PFSK-1 (cell line): ENCODE measurements around the gene AKIP1.

Experiments used
- FOXP2 ChIP-seq: optimal IDR thresholded peaks from 2 replicates; pipeline ENCODE3; 2011; ENCODE audit warnings: borderline replicate concordance, control low read depth, inconsistent platforms; ENCODE audit not compliant: insufficient read depth; ENCODE audit errors: extremely low read length, extremely low read depth
- POLR2AphosphoS5 ChIP-seq: IDR thresholded peaks from 2 replicates; pipeline ENCODE4 v1.6.1; 2012; ENCODE audit warnings: low read depth, mild to moderate bottlenecking, control low read depth, low read length, moderate library complexity
- SIN3A ChIP-seq: IDR thresholded peaks from 2 replicates; pipeline ENCODE4 v1.6.1; 2012; ENCODE audit warnings: mild to moderate bottlenecking, low read length, moderate library complexity, borderline replicate concordance; ENCODE audit not compliant: insufficient read depth
- TAF1 ChIP-seq: IDR thresholded peaks from 2 replicates; pipeline ENCODE4 v1.6.1; 2012; ENCODE audit warnings: low read length, control low read depth, borderline replicate concordance; ENCODE audit not compliant: insufficient read depth
- TF ChIP-seq, protein P1 (sequence below), 2 experiments: IDR thresholded peaks; 2 replicates each; pipeline versions ENCODE4 v1.6.1 to v1.8.0; 2011 to 2012; ENCODE audit warnings: low read depth in 2 of 2, low read length in 2 of 2, control low read depth in 1 of 2, inconsistent platforms in 1 of 2, mild to moderate bottlenecking in 1 of 2, moderate library complexity in 1 of 2; ENCODE audit not compliant: insufficient read depth in 1 of 2

Gene AKIP1

DNA sequence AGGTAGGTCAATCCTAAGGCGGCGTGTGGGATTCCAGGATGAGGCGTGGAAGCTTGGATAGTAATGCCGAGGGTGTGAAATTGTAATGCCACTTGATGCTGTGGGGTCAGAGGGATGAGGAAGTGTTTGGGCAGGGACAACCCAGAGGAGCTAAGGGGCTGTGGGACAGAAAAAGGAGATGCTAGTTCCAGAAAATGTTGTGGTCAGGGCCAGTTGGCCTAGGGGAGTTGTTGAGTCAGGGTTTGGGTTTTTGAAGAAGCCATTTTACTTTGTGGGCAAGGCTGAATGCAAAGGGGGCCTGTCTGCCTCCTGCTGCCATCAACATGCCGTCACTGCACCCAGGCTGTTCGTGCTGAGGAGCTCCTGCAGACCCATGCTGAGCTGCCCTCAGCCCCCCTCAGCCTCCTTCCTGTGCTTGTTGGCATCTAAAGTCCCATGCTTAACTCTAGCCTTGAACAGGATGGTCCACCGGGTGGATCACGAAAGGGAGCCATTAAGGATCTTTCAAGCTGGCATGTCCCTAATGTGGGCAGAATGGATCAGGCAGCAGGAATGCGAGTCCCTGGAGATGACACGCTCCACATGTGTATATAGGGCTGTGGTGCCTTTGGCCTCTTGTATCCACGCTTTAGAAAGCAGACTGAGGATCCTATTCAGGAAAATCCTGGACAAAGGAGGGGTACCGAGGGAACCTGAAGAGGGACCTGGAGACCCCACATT, 19.6 kb downstream of the AKIP1 start:
- TF ChIP-seq FOXP2 (no peak), POLR2AphosphoS5 (no peak), TAF1 (no peak), SIN3A (no peak)
- TF ChIP-seq, protein P1, sequence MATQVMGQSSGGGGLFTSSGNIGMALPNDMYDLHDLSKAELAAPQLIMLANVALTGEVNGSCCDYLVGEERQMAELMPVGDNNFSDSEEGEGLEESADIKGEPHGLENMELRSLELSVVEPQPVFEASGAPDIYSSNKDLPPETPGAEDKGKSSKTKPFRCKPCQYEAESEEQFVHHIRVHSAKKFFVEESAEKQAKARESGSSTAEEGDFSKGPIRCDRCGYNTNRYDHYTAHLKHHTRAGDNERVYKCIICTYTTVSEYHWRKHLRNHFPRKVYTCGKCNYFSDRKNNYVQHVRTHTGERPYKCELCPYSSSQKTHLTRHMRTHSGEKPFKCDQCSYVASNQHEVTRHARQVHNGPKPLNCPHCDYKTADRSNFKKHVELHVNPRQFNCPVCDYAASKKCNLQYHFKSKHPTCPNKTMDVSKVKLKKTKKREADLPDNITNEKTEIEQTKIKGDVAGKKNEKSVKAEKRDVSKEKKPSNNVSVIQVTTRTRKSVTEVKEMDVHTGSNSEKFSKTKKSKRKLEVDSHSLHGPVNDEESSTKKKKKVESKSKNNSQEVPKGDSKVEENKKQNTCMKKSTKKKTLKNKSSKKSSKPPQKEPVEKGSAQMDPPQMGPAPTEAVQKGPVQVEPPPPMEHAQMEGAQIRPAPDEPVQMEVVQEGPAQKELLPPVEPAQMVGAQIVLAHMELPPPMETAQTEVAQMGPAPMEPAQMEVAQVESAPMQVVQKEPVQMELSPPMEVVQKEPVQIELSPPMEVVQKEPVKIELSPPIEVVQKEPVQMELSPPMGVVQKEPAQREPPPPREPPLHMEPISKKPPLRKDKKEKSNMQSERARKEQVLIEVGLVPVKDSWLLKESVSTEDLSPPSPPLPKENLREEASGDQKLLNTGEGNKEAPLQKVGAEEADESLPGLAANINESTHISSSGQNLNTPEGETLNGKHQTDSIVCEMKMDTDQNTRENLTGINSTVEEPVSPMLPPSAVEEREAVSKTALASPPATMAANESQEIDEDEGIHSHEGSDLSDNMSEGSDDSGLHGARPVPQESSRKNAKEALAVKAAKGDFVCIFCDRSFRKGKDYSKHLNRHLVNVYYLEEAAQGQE (IDR thresholded peaks at IDR 0.05; ENCODE audit: insufficient read depth in 1 of 2, low read depth in 2 of 2, low read length in 2 of 2) = no peak

DNA sequence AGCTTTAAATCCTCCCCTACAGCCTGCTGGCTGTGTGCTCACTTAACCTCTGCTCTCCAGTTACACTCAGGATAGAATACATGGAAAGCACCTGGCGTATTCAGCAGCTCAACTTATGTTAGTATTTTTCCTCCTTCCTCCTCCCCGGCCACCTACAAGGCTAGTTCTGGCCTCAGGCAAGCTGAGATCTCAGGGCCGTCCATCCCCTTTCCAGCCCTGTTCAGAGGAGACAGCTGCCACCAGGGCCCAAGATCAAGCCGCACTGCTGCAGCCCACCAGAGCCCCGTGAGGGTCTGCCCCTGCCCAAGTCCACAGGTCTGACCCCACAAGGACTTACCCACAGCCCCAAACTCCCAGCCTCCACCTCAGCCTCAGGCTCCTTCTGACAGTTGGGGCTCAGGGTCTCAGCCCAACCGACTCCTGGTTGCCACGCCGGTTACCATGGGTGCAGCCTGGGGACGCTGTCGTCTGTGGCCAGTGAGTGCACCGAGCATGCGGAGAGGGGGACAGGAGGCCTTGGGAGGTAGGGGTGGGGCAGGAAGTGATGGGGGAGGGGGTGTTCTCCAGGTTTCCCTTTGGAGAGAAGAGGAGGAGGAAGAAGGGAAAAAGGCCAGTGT, 21.7 kb downstream of the AKIP1 start, which contains the start of gene C11orf16:
TSS of gene C11orf16 (minus strand) at position 384 of the 617 bp plus-strand sequence. CDS start 639 bp downstream, outside the sequence.
- no peak for TF ChIP-seq TAF1

DNA sequence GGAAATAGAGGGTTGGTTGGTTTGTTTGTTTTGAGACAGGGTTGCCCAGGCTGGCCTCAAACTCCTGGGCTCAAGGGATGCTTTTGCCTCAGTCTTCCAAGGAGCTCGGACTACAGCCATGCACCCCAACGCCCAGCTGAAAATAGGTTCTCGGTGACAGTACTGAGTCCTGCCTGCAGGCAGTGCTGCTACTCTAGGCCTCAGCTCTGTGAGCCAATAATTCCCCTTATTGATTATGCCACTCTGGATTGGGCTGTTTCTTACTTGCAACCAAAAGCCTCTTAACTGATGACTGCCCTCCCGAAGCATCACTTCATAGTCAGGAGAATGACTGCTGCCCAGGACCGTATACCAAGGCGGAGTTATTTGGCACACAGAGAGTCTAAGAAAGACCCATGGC, 22.9 kb downstream of the AKIP1 start:
- TF ChIP-seq POLR2AphosphoS5 (no peak), TAF1 (no peak), FOXP2 (no peak), SIN3A (no peak)
- TF ChIP-seq, protein P1 (IDR thresholded peaks at IDR 0.05; ENCODE audit: insufficient read depth in 1 of 2, low read depth in 2 of 2, low read length in 2 of 2) = no peak

DNA sequence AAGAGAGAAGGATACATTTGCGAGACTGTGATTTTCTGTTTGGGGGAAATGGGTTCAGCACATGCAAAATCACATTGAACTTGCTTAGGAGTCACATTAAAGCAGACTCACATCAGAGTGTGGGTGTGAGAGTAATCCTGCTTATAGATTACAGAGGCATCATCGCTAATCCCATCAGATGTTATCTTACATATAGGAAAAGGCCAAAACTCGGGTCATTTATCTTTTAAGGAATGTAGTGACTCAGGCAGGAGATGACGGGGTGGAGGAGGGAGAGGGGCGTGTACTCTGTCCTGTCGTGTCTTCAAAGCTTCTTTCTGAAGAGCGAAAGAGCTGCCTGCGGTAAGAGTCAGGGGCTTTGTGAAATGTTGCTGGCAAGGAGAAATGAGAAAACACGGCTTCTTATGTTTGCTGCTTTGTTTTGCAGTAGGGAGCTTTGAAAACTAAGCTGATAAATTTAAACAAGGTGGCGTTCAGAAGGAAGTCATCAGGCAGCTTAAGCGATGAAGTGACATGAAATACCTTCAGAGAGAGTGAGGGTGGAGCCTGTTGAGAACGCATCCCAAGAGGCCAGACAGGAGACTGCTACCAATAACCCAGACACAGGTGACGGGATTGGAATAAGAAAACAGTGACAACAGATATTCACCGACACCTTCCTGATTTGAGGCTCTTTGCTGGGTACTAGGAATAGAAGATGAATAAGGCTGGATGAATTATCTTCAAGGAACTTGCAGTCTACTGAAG, 23.9 kb downstream of the AKIP1 start:
- TF ChIP-seq, protein P1 (IDR thresholded peaks at IDR 0.05; ENCODE audit: insufficient read depth in 1 of 2, low read depth in 2 of 2, low read length in 2 of 2) = no peak
- TF ChIP-seq FOXP2 (no peak), POLR2AphosphoS5 (no peak)

DNA sequence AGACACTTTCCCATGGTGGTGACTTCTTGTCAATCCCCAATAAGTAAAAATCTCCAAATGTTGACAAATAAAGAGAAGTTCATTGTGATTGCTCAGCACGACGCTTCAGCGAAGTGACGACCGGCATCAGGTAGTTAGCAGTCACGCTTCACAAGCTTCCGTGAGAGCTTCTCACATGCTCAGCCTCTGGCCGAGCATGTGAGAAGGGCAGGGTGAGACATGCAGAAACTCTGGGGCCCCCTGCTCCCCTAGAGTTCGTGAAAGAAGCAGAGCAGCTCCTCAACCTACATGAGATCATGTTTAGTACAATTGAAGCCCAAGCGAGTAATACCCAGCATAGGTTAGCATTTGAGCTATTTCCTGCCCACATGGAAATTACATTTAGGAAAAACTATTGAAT, 26.2 kb downstream of the AKIP1 start:
- TF ChIP-seq TAF1 (no peak), POLR2AphosphoS5 (no peak), FOXP2 (no peak), SIN3A (no peak)
- TF ChIP-seq, protein P1 (IDR thresholded peaks at IDR 0.05; ENCODE audit: insufficient read depth in 1 of 2, low read depth in 2 of 2, low read length in 2 of 2) = no peak
